ENCODE measurements around the gene PACRGL.
"Not testable (repeated sequence)": the region's sequence is repeated elsewhere in the genome, so short reads cannot be mapped to it uniquely, and the experiment has no call there.

- not testable (repeated sequence) for TF ChIP-seq CTCF, POLR2A (IDR thresholded peaks at IDR 0.05)
Measured at GRCh38 chr4:20783134-20783533, 82.9 kb downstream of the PACRGL start.
